Myocyte (in vitro differentiated cells): ENCODE data around the gene MARK2. TPM values are rescaled to one million over a fixed set of nuclear protein-coding genes. Genes with fewer than 3 reads are reported as not detected.

Experiments used
- DNase-seq: peaks from one replicate; pipeline ENCODE4 v3.0.0-alpha.2; 2012; ENCODE audit warnings: low read depth
- total RNA-seq: library from RNA; depleted of rRNA; stranded (reverse); fragments of >200 nt; gene quantifications from 2 replicates; pipeline ENCODE4 v1.2.3, GENCODE V29; 2014

The MARK2 gene
- total RNA-seq, 1 donor from 2014 or later, result 25.4 TPM

- no peak for DNase-seq
These were observed 69.1 kb downstream of the MARK2 start for GRCh38 chr11:63907808-63908530.

- no peak for DNase-seq
These were observed 69.9 kb downstream of the MARK2 start for GRCh38 chr11:63908631-63909401.

- DNase-seq, result no peak
These were observed 70.9 kb downstream of the MARK2 start for GRCh38 chr11:63909591-63910506.

GRCh38 chr11:63910675-63911074 is 71.8 kb downstream of the MARK2 start:
- no peak for DNase-seq

- peak; percentile 23 for DNase-seq
These were observed 72.5 kb downstream of the MARK2 start for GRCh38 chr11:63911440-63911839.

- no peak for DNase-seq
These were observed 73.0 kb downstream of the MARK2 start for GRCh38 chr11:63911876-63912275.

GRCh38 chr11:63912678-63913077 is 73.8 kb downstream of the MARK2 start:
- DNase-seq, result no peak

GRCh38 chr11:63913866-63914830 is 75.2 kb downstream of the MARK2 start:
- DNase-seq, result no peak

- no peak for DNase-seq
These were observed 76.2 kb downstream of the MARK2 start for GRCh38 chr11:63914896-63915691.

- DNase-seq, result peak; percentile 30
These were observed 77.3 kb downstream of the MARK2 start for GRCh38 chr11:63915961-63916836.

- peak; percentile 70 for DNase-seq
These were observed 78.2 kb downstream of the MARK2 start, which contains the start of gene RCOR2 for GRCh38 chr11:63916837-63917691. RCOR2 (minus strand) TSS chr11:63917164; CDS start chr11:63916456, 708 bp downstream.

- peak; percentile 70 for DNase-seq
These were observed 79.0 kb downstream of the MARK2 start for GRCh38 chr11:63917692-63918506.

GRCh38 chr11:63918507-63919191 is 79.7 kb downstream of the MARK2 start:
- no peak for DNase-seq

GRCh38 chr11:63919267-63920125 is 80.6 kb downstream of the MARK2 start:
- DNase-seq, result no peak
